Liver (tissue), 9 donors: ENCODE measurements around the gene WIZ. TPM values are rescaled to one million over a fixed set of nuclear protein-coding genes. Genes with fewer than 3 reads are reported as not detected.

Experiments used
- DNase-seq: peaks from one replicate; pipeline ENCODE4 v3.0.0-alpha.2; 2017; ENCODE audit warnings: low spot score
- H3K27ac ChIP-seq, 2 donors: one replicate each; pipeline ENCODE4 v1.7.0; 2013; ENCODE audit warnings: inconsistent platforms in 2 of 2, low read length in 2 of 2, control low read depth in 1 of 2, low read depth in 1 of 2, mild to moderate bottlenecking in 1 of 2
- H3K27me3 ChIP-seq, 4 donors: one replicate each; pipeline versions ENCODE4 v1.6.1 to v1.7.0; 2013; ENCODE audit warnings: low read length in 3 of 4, inconsistent platforms in 1 of 4, mild to moderate bottlenecking in 1 of 4, moderate library complexity in 1 of 4; ENCODE audit not compliant: control insufficient read depth in 4 of 4, insufficient read depth in 4 of 4
- H3K36me3 ChIP-seq, 4 donors: one replicate each; pipeline versions ENCODE4 v1.6.1 to v1.7.0; 2013; ENCODE audit warnings: low read length in 3 of 4, mild to moderate bottlenecking in 3 of 4, low read depth in 1 of 4, moderate library complexity in 1 of 4; ENCODE audit not compliant: control insufficient read depth in 4 of 4, insufficient read depth in 3 of 4
- H3K4me1 ChIP-seq, 4 donors: one replicate each; pipeline versions ENCODE4 v1.6.1 to v1.7.0; 2013; ENCODE audit warnings: low read length in 3 of 4, mild to moderate bottlenecking in 3 of 4, moderate library complexity in 1 of 4; ENCODE audit not compliant: control insufficient read depth in 4 of 4, insufficient read depth in 4 of 4
- H3K4me3 ChIP-seq, 3 donors: one replicate each; pipeline versions ENCODE4 v1.6.1 to v1.7.0; 2013; ENCODE audit warnings: low read length in 3 of 3, control low read depth in 1 of 3, low read depth in 1 of 3, mild to moderate bottlenecking in 1 of 3
- H3K9ac ChIP-seq, 2 donors: one replicate each; pipeline ENCODE4 v1.7.0; 2013; ENCODE audit warnings: low read length in 2 of 2, mild to moderate bottlenecking in 2 of 2, moderate library complexity in 2 of 2, control low read depth in 1 of 2, low read depth in 1 of 2
- H3K9me3 ChIP-seq, 4 donors: one replicate each; pipeline versions ENCODE4 v1.6.1 to v1.7.0; 2013; ENCODE audit warnings: low read length in 3 of 4; ENCODE audit not compliant: control insufficient read depth in 4 of 4
- EGR1 ChIP-seq, 2 donors: IDR thresholded peaks; 2 replicates each; pipeline ENCODE4 v1.6.1; 2016 to 2018; ENCODE audit warnings: antibody characterized with exemption in 2 of 2, low read depth in 2 of 2
- FOXA1 ChIP-seq: IDR thresholded peaks from 2 replicates; pipeline ENCODE4 v1.6.1; 2016; ENCODE audit warnings: antibody characterized with exemption
- FOXA2 ChIP-seq: IDR thresholded peaks from 2 replicates; pipeline ENCODE4 v1.6.1; 2016; ENCODE audit warnings: antibody characterized with exemption
- GABPA ChIP-seq, 2 donors: IDR thresholded peaks in 1 of 2; conservative IDR thresholded peaks in 1 of 2; 2 replicates each; pipeline ENCODE4 v1.6.1; 2016; ENCODE audit warnings: antibody characterized with exemption in 2 of 2, mild to moderate bottlenecking in 1 of 2, moderate library complexity in 1 of 2
- HNF4A ChIP-seq, 2 donors: conservative IDR thresholded peaks; 2 replicates each; pipeline ENCODE4 v1.6.1; 2016; ENCODE audit warnings: antibody characterized with exemption in 2 of 2, mild to moderate bottlenecking in 2 of 2
- NR2F2 ChIP-seq: IDR thresholded peaks from 2 replicates; pipeline ENCODE4 v1.6.1; 2016; ENCODE audit warnings: antibody characterized with exemption
- RAD21 ChIP-seq, 2 donors: IDR thresholded peaks; 2 replicates each; pipeline ENCODE4 v1.6.1; 2016; ENCODE audit warnings: antibody characterized with exemption in 2 of 2, mild to moderate bottlenecking in 2 of 2
- TAF1 ChIP-seq: conservative IDR thresholded peaks from 2 replicates; pipeline ENCODE4 v1.6.1; 2016; ENCODE audit warnings: antibody characterized with exemption, mild to moderate bottlenecking
- WGBS: extraction: QIAGEN DNeasy Blood & Tissue Kit; methylation state at CpG from one replicate; pipeline ENCODE4 v1.1.7; 2013; 5-methylcytosine and 5-hydroxymethylcytosine counted together
- polyA plus RNA-seq, 2 donors: library from polyadenylated mRNA; stranded (reverse) in 1 of 2; unstranded in 1 of 2; fragments of 200-250 nt in 1 of 2; fragments of >200 nt in 1 of 2; fragmentation: Nextera tagmentation in 1 of 2; extraction: Ambion mirVana in 1 of 2; gene quantifications; one replicate each; pipeline versions ENCODE4 v1.2.1 to v1.2.3, GENCODE V29; 2013 to 2015
- total RNA-seq, 2 donors: library from RNA; depleted of rRNA; stranded (reverse); fragments of >200 nt; gene quantifications; one replicate each; pipeline ENCODE4 v1.2.3, GENCODE V29; 2014
- TF ChIP-seq, protein P1 (sequence below): IDR thresholded peaks from 2 replicates; pipeline ENCODE4 v1.6.1; 2016; ENCODE audit warnings: antibody characterized with exemption
- TF ChIP-seq, protein P2 (sequence below): fragments of 150-350 bp; IDR thresholded peaks from 2 replicates; pipeline ENCODE4 v1.5.1; 2017; ENCODE audit warnings: improper control_type of control experiment, low read depth, low read length; ENCODE audit not compliant: missing input control
- TF ChIP-seq, protein P3 (sequence below): IDR thresholded peaks from 2 replicates; pipeline ENCODE4 v1.6.1; 2016; ENCODE audit warnings: antibody characterized with exemption
- TF ChIP-seq, protein P4 (sequence below): IDR thresholded peaks from 2 replicates; pipeline ENCODE4 v1.6.1; 2016; ENCODE audit warnings: antibody characterized with exemption
- donor health status: healthy.
- donor health status: healthy.
- donor health status: healthy.
- donor health status: healthy.
- donor health status: healthy.

The WIZ gene
- total and polyA plus RNA-seq, 4 donors: 3.8 to 12.7 (median 8.6) TPM

DNA sequence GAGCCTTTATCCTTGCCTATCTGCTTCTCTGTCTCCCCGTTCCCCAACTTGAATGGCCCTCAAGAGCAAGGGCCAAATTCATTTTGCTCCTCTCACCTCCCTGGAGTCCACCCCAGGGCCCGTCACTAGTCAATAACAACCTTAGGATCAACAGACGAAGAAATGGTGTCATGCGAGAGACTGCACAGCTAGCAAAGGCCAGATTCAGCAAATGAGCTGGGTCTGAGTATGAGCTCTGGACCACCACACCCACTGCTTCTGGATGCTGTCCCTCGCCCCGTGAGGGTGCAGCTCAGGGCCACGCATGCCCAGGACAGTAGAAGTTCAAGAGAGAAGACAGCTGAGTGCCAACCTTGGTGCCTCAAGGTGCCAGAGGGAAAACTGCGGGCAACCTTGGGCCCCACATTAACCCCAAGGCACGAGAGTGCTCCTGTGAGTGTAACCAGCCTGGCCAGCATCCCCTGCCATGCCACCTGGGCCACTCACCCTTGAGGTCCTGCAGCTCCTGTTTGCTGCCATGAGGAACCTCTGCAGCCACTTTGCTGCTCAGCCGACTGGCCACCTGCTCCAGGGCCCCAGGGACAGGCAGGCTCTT lies 19.1 kb downstream of the WIZ start (continued):
- TF ChIP-seq, protein P1, sequence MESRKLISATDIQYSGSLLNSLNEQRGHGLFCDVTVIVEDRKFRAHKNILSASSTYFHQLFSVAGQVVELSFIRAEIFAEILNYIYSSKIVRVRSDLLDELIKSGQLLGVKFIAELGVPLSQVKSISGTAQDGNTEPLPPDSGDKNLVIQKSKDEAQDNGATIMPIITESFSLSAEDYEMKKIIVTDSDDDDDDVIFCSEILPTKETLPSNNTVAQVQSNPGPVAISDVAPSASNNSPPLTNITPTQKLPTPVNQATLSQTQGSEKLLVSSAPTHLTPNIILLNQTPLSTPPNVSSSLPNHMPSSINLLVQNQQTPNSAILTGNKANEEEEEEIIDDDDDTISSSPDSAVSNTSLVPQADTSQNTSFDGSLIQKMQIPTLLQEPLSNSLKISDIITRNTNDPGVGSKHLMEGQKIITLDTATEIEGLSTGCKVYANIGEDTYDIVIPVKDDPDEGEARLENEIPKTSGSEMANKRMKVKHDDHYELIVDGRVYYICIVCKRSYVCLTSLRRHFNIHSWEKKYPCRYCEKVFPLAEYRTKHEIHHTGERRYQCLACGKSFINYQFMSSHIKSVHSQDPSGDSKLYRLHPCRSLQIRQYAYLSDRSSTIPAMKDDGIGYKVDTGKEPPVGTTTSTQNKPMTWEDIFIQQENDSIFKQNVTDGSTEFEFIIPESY: no peak

DNA sequence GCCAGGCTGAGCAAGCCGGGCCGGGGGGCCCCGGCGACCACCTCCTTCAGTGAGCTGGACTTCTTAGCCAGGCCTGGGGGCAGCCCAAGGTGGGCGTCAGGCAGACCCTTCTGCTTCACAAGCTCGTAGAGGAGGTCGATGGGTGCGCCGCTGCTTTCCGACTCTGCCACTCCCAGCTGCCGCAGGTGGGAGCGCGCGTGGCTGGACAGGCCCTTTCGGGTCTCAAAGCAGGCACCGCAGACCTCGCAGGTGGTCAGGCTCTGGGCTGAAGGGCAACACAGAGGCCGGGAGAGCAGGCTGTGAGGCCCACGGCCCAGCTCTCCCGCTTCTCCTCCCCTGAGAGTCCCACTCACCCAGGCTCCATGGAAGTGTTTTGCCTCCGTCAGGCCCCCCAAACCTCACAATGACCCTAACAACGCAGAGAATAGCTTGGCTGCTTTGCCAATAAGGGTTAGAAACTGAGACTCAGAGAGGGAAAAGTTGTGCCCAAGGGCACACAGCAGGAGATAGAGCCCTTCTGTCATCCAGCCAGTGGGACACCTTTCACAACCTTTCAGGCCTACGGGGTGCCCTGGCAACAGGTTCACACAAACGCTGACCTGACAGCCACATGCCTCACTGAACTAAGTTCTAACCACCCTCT lies 19.8 kb downstream of the WIZ start:
- peaks cover 2 to 26% (median 5%) of the 10 kb centered on the region in 4 donors for H3K36me3 ChIP-seq
- no peak for TF ChIP-seq FOXA1
- TF ChIP-seq GABPA (IDR thresholded peaks at IDR 0.05 in 1 of 2, conservative IDR thresholded peaks at IDR 0.05 in 1 of 2): no peak
- TF ChIP-seq EGR1 (IDR thresholded peaks at IDR 0.05; ENCODE audit: low read depth in 2 of 2): no peak
- TF ChIP-seq, protein P2, sequence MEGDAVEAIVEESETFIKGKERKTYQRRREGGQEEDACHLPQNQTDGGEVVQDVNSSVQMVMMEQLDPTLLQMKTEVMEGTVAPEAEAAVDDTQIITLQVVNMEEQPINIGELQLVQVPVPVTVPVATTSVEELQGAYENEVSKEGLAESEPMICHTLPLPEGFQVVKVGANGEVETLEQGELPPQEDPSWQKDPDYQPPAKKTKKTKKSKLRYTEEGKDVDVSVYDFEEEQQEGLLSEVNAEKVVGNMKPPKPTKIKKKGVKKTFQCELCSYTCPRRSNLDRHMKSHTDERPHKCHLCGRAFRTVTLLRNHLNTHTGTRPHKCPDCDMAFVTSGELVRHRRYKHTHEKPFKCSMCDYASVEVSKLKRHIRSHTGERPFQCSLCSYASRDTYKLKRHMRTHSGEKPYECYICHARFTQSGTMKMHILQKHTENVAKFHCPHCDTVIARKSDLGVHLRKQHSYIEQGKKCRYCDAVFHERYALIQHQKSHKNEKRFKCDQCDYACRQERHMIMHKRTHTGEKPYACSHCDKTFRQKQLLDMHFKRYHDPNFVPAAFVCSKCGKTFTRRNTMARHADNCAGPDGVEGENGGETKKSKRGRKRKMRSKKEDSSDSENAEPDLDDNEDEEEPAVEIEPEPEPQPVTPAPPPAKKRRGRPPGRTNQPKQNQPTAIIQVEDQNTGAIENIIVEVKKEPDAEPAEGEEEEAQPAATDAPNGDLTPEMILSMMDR: no peak
- TF ChIP-seq, protein P1: no peak
- no peak for TF ChIP-seq TAF1
- no peak for TF ChIP-seq FOXA2
- H3K27ac ChIP-seq: no peak overlapping the region
- DNase-seq: no peak
- H3K9me3 ChIP-seq: no peaks in the 10 kb centered on the region
- no peak overlapping the region for H3K4me3 ChIP-seq
- WGBS: 91% methylated on average over 24 of the region's 24 CpGs
- H3K4me1 ChIP-seq: peaks cover 12 to 54% (median 43%) of the 10 kb centered on the region in 4 donors
- no peaks in the 10 kb centered on the region for H3K27me3 ChIP-seq
- no peak overlapping the region for H3K9ac ChIP-seq

DNA sequence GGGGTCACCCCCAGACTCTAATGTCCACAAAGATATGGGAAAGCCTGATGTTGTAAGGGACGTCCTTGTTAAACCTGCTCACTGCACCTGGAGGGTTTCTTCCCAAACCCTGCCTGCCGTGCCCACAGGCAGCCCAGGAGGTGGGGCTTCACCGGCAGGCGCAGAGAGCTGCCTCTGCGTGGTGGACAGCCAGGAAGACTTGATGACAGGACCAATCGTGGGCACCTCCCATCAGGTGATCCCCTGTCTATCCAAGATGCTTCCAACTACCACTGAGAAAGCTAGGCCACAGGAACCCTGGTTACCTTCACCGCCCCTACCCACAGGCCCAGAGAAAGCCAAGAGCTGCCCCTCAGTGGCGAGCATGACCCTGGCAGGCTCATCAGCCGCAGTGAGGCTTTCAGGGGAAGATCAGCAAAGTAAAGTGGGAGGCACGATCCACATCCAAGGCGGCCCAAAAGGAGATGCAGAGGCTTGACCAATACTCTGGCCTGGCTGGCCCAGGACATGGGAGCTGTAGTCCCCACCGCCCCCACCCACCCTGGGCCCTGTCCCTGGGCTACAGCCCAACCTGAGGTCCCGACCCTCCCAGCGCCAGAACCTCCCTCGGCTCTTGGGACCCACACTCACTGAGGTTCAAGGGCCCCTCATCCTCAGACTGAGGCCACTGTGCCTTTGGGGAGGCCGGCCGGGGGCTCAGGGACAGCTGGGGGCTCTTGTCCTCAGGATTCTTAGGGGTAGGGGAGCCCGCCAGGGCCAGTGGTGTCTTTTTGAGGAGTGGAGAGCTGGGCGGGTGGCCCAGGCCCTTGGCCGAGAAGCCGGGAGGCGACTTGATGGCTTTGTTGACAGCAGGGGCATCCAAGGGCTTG lies 20.6 kb downstream of the WIZ start:
- H3K27ac ChIP-seq: no peak overlapping the region
- TF ChIP-seq FOXA2 (no peak), GABPA (IDR thresholded peaks at IDR 0.05 in 1 of 2, conservative IDR thresholded peaks at IDR 0.05 in 1 of 2) (no peak), EGR1 (IDR thresholded peaks at IDR 0.05; ENCODE audit: low read depth in 2 of 2) (no peak), NR2F2 (no peak), HNF4A (conservative IDR thresholded peaks at IDR 0.05) (no peak), FOXA1 (no peak), RAD21 (IDR thresholded peaks at IDR 0.05) (no peak)
- TF ChIP-seq, protein P3, sequence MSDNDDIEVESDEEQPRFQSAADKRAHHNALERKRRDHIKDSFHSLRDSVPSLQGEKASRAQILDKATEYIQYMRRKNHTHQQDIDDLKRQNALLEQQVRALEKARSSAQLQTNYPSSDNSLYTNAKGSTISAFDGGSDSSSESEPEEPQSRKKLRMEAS: no peak
- TF ChIP-seq, protein P4, sequence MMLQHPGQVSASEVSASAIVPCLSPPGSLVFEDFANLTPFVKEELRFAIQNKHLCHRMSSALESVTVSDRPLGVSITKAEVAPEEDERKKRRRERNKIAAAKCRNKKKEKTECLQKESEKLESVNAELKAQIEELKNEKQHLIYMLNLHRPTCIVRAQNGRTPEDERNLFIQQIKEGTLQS: no peak
- 94% methylated on average over 22 of the region's 22 CpGs for WGBS

More for the DNA sequence above, 20.6 kb downstream of the WIZ start:
- no peaks in the 10 kb centered on the region for H3K27me3 ChIP-seq
- H3K4me3 ChIP-seq: no peak overlapping the region
- no peak overlapping the region for H3K9ac ChIP-seq
- no peaks in the 10 kb centered on the region for H3K9me3 ChIP-seq
- peaks cover 2 to 34% (median 9%) of the 10 kb centered on the region in 4 donors for H3K36me3 ChIP-seq
- peaks cover 12 to 54% (median 43%) of the 10 kb centered on the region in 4 donors for H3K4me1 ChIP-seq
- DNase-seq: no peak
